NCI-H510A (cell line): ENCODE results near the gene NQO2.
A peak's percentile ranks its signal among the peaks of the same experiment; 100 is the strongest.
"Not testable (repeated sequence)": the region's sequence is repeated elsewhere in the genome, so short reads cannot be mapped to it uniquely, and the experiment has no call there.

ENCODE experiments used
- DNase-seq: peaks from one replicate; lab custom pipeline; 2025; lab: John Stamatoyannopoulos, UW

The NQO2 gene

GRCh38 chr6:2989332-2990247, 10.1 kb upstream of the NQO2 start:
- peak; percentile 84 for DNase-seq

DNA sequence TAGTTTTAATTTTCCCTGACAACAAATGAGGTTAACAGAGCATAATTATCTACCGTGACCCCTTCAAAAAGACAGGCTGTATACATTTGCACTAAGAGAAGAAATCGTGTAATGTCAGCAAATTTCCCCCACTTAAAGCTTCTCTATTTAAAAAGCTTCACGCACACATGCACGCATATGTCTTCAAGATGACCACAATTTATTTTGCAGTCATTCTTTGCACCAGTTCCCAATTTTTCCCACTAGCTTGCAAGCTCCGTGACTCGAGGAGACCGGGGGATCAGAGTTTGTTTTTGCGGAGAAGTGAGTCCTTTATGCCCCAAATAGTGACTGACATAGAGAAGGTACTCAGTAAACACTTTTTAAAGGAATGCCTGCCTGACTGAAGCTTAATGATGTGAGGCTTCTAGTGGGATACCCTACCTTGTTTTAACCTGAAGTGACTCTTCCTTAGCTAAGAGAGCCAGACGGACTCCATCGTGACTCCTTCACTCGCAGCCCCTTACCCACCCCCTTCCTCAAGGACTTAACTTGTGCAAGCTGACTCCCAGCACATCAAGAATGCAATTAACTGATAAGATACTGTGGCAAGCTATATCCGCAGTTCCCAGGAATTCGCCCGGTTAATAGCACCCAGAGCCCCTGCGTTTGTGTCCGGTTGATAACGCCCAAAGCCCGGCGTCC, 9.3 kb upstream of the NQO2 start:
- DNase-seq, result no peak

GRCh38 chr6:2990932-2991506, 8.7 kb upstream of the NQO2 start:
- DNase-seq, result no peak

- no peak for DNase-seq
Measured at GRCh38 chr6:2992330-2992979, 7.2 kb upstream of the NQO2 start.

DNA sequence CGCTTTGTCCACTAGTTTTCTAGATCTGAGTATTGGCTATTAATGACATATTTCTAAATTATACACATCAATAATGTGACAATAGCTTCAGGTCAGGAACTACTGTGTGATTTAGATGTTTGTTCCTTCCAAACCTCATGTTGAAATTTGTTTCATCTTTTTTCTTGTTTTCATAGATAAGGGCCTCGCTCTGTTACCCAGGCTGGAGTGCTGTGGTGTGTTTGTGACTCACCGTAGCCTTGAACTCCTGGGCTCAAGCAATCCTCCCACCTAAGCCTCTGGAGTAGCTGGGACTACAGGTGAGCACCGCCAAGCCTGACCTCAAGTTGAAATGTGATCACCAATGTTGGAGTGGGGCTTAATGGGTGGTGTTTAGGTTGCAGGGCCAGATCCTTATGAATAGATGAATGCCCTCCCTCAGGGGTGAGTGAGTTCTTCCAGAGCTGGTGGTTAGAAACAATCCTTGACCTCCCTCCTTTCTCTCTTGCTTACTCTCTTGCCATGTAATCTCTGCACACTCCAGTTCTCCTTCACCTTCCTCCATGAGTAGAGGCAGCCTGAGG, 5.9 kb upstream of the NQO2 start:
- DNase-seq, result no peak

GRCh38 chr6:2998249-2998997, 1.3 kb upstream of the NQO2 start:
- not testable (repeated sequence) for DNase-seq

DNA sequence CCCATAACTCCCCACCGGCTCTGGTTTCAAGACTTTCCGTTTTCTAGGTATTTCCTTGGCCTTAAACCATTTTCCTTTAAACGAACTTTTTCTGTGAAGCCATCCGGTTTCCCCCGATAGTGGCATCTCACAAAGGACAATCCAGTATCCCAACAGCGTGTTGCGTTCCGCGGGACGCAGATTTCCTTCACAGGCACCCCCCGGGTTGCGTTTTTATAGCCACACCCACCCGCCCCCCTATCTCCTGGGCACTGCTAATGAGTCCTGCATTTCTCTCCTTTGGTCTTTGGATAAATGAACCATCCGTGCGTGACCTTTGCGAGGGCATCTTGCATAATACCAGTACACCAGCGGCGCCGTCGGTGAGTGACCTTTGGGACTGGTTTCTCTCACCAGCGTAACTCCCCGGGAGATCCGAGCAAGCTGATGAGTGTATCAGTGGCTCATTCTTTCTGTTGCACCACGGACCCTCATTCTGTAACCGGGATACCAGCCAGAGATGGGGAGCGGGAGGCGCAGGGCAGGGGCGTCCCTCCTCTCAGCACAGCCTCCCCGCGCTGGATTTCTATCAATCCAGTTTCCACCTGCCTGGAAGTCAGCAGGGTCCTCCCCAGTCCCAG, 586 bp upstream of the NQO2 start:
- no peak for DNase-seq

GRCh38 chr6:3001146-3001772, 1.6 kb downstream of the NQO2 start:
- DNase-seq, result no peak

- DNase-seq, result peak; percentile 11
Measured at GRCh38 chr6:3001773-3002293, 2.1 kb downstream of the NQO2 start.

GRCh38 chr6:3003226-3003625, 3.5 kb downstream of the NQO2 start:
- not testable (repeated sequence) for DNase-seq

- no peak for DNase-seq
Measured at GRCh38 chr6:3005077-3005476, 5.4 kb downstream of the NQO2 start.

GRCh38 chr6:3005874-3006273, 6.2 kb downstream of the NQO2 start:
- no peak for DNase-seq

DNA sequence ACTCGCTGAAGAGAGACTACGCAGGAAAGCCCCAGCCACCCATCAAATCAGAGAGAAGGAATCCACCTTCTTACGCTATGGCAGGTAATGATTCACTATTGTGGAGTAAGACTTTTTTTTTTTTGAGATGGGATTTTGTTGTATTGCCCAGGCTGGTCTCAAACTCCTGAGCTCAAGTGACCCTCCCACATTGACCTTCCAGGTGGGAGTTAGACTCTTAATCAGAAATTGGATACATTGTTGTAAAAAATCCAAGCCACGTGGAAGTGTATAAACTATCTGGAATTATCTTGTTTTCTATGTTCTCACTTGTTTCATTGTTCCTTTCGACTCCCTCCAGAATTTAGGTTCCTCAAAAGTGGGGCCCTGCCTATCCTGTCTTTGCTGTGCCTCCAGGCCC, 6.8 kb downstream of the NQO2 start:
- no peak for DNase-seq

- DNase-seq, result no peak
Measured at GRCh38 chr6:3007571-3007970, 7.9 kb downstream of the NQO2 start.

DNA sequence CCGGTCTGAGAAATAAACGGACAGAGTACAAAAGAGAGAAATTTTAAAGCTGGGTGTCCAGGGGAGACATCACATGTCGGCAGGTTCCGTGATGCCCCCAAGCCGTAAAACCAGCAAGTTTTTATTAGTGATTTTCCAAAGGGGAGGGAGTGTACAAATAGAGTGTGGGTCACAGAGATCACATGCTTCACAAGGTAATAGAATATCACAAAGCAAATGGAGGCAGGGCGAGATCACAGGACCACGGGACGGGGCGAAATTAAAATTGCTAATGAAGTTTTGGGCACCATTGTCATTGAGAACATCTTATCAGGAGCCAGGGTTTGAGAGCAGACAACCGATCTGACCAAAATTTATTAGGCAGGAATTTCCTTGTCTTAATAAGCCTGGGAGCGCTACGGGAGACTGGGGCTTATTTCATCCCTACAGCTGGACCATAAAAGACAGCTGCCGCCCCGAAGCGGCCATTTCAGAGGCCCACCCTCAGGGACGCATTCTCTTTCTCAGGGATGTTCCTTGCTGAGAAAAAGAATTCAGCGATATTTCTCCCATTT, 9.1 kb downstream of the NQO2 start:
- DNase-seq, result not testable (repeated sequence)

DNA sequence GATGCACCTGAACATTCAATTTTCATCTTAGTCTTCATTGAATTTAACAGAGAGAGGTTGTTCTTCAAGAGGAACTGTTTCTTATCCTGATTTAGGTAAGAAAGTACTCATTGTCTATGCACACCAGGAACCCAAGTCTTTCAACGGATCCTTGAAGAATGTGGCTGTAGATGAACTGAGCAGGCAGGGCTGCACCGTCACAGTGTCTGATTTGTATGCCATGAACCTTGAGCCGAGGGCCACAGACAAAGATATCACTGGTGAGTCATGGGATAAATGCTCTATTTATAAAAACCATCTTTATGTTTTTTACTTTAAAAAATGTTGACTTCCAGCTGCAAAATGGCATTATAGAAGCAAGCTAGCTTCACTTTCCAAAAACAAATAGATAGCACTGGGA, 10.2 kb downstream of the NQO2 start:
- DNase-seq, result no peak

DNA sequence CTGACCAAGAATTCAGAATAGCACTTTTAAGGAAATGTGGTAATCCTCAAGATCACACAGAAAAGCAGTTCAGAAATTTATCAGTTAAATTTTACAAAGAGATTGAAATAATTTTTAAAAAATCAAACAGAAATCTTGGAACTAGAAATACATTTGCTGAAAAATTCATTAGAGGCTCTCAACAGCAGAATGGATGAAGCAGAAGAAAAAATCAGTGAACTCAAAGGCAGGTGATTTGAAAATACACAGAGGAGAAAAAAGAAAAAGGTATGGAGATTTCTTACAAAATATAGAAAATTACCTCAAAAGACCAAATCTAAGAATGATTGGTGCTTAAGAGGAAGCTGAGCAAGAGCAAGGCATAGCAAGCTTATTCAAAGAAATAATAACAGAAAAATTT, 11.5 kb downstream of the NQO2 start:
- DNase-seq, result no peak

- no peak for DNase-seq
Measured at GRCh38 chr6:3011592-3011991, 11.9 kb downstream of the NQO2 start.

GRCh38 chr6:3013486-3013885, 13.8 kb downstream of the NQO2 start:
- peak; percentile 1 for DNase-seq
